Measurements from ENCODE around the gene VPS13D. TPM values are rescaled to one million over a fixed set of nuclear protein-coding genes. Genes with fewer than 3 reads are reported as not detected.

The VPS13D gene
- total and polyA plus RNA-seq, 4 donors, result 10.2 to 68.3 (median 12.6) TPM

DNA sequence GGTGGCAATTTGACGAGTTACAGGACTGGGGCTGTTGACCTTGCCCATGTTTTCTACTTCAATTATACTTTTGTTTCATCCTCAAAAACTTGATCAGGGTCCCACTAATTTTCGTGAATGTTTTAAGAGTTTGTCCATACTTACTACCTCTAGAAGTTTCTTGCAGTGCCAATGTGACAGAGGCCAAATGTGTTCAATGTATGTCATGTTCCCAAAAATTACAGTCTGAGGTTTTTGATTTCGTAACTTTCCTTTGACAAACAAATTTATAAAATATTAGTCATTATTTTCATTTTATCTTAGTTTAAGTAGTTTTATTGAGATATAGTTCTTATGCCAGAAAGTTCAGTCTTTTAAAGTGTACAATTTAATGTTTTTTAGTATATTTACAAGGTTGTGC lies 15.3 kb downstream of the VPS13D start:
- H3K36me3 ChIP-seq (ENCODE audit: control insufficient read depth in 4 of 4, insufficient read depth in 3 of 4, low read depth in 1 of 4, low read length in 3 of 4), result peaks cover 14 to 54% (median 42%) of the 10 kb centered on the region in 4 donors
- WGBS, result 79% methylated on average over 3 of the region's 3 CpGs

DNA sequence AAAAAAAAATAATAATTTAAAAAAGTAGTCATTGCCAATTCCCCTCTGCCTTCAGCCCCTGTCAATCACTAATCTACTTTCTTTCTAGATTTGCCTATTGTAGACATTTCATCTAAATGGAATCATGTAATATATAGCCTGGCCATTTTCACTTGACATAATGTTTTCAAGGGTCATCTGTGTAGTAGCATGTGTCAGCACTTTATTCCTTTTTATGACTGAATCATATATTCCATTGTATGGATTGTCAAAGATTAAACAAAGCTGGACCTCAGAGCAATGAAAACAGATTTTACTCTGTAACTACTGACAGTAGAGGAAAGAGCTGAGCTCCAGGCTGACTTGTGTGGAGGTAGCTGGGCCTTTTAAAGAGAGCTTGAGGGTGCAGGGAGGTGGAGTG lies 15.9 kb downstream of the VPS13D start:
- Histone ChIP-seq H3K27ac (ENCODE audit: low read depth in 1 of 2, low read length in 2 of 2) (no peak overlapping the region), H3K36me3 (ENCODE audit: control insufficient read depth in 4 of 4, insufficient read depth in 3 of 4, low read depth in 1 of 4, low read length in 3 of 4) (peaks cover 14 to 59% (median 48%) of the 10 kb centered on the region in 4 donors), H3K4me3 (ENCODE audit: low read depth in 1 of 3, low read length in 3 of 3) (no peak overlapping the region), H3K4me1 (ENCODE audit: control insufficient read depth in 4 of 4, insufficient read depth in 4 of 4, low read length in 3 of 4) (no peaks in the 10 kb centered on the region), H3K9me3 (ENCODE audit: control insufficient read depth in 4 of 4, low read length in 3 of 4) (no peaks in the 10 kb centered on the region), H3K27me3 (ENCODE audit: control insufficient read depth in 4 of 4, insufficient read depth in 4 of 4, low read length in 3 of 4) (no peaks in the 10 kb centered on the region), H3K9ac (ENCODE audit: low read depth in 1 of 2, low read length in 2 of 2) (no peak overlapping the region)
- DNase-seq (ENCODE audit: low spot score), result no peak
- TF ChIP-seq RAD21 (IDR thresholded peaks at IDR 0.05), result no peak
- TF ChIP-seq HNF4A (conservative IDR thresholded peaks at IDR 0.05), result no peak
- no peak for TF ChIP-seq NR2F2 (IDR thresholded peaks at IDR 0.05)
- TF ChIP-seq GABPA (IDR thresholded peaks at IDR 0.05 in 1 of 2, conservative IDR thresholded peaks at IDR 0.05 in 1 of 2), result no peak
- TF ChIP-seq, protein P1, sequence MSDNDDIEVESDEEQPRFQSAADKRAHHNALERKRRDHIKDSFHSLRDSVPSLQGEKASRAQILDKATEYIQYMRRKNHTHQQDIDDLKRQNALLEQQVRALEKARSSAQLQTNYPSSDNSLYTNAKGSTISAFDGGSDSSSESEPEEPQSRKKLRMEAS (IDR thresholded peaks at IDR 0.05), result no peak
- no peak for TF ChIP-seq TAF1 (conservative IDR thresholded peaks at IDR 0.05)
- TF ChIP-seq, protein P2, sequence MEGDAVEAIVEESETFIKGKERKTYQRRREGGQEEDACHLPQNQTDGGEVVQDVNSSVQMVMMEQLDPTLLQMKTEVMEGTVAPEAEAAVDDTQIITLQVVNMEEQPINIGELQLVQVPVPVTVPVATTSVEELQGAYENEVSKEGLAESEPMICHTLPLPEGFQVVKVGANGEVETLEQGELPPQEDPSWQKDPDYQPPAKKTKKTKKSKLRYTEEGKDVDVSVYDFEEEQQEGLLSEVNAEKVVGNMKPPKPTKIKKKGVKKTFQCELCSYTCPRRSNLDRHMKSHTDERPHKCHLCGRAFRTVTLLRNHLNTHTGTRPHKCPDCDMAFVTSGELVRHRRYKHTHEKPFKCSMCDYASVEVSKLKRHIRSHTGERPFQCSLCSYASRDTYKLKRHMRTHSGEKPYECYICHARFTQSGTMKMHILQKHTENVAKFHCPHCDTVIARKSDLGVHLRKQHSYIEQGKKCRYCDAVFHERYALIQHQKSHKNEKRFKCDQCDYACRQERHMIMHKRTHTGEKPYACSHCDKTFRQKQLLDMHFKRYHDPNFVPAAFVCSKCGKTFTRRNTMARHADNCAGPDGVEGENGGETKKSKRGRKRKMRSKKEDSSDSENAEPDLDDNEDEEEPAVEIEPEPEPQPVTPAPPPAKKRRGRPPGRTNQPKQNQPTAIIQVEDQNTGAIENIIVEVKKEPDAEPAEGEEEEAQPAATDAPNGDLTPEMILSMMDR (IDR thresholded peaks at IDR 0.05; ENCODE audit: low read depth, low read length, missing input control), result no peak
- TF ChIP-seq RXRA (IDR thresholded peaks at IDR 0.05), result no peak
- no peak for TF ChIP-seq JUND (IDR thresholded peaks at IDR 0.05)
- no peak for TF ChIP-seq FOXA1 (IDR thresholded peaks at IDR 0.05)
- no peak for TF ChIP-seq SP1 (IDR thresholded peaks at IDR 0.05)

More for the DNA sequence above, 15.3 kb downstream of the VPS13D start:
- DNase-seq (ENCODE audit: low spot score), result no peak
- Histone ChIP-seq H3K4me3 (ENCODE audit: low read depth in 1 of 3, low read length in 3 of 3) (no peak overlapping the region), H3K4me1 (ENCODE audit: control insufficient read depth in 4 of 4, insufficient read depth in 4 of 4, low read length in 3 of 4) (no peaks in the 10 kb centered on the region), H3K27me3 (ENCODE audit: control insufficient read depth in 4 of 4, insufficient read depth in 4 of 4, low read length in 3 of 4) (no peaks in the 10 kb centered on the region), H3K27ac (ENCODE audit: low read depth in 1 of 2, low read length in 2 of 2) (no peak overlapping the region), H3K9ac (ENCODE audit: low read depth in 1 of 2, low read length in 2 of 2) (no peak overlapping the region), H3K9me3 (ENCODE audit: control insufficient read depth in 4 of 4, low read length in 3 of 4) (no peaks in the 10 kb centered on the region)
- no peak for TF ChIP-seq NR2F2 (IDR thresholded peaks at IDR 0.05)
- TF ChIP-seq, protein P1 (IDR thresholded peaks at IDR 0.05), result no peak
- TF ChIP-seq HNF4G (IDR thresholded peaks at IDR 0.05), result no peak
- no peak for TF ChIP-seq YY1 (IDR thresholded peaks at IDR 0.05)
- TF ChIP-seq TAF1 (conservative IDR thresholded peaks at IDR 0.05), result no peak
- TF ChIP-seq, protein P3, sequence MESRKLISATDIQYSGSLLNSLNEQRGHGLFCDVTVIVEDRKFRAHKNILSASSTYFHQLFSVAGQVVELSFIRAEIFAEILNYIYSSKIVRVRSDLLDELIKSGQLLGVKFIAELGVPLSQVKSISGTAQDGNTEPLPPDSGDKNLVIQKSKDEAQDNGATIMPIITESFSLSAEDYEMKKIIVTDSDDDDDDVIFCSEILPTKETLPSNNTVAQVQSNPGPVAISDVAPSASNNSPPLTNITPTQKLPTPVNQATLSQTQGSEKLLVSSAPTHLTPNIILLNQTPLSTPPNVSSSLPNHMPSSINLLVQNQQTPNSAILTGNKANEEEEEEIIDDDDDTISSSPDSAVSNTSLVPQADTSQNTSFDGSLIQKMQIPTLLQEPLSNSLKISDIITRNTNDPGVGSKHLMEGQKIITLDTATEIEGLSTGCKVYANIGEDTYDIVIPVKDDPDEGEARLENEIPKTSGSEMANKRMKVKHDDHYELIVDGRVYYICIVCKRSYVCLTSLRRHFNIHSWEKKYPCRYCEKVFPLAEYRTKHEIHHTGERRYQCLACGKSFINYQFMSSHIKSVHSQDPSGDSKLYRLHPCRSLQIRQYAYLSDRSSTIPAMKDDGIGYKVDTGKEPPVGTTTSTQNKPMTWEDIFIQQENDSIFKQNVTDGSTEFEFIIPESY (IDR thresholded peaks at IDR 0.05), result no peak
- no peak for TF ChIP-seq RAD21 (IDR thresholded peaks at IDR 0.05)
- TF ChIP-seq, protein P2 (IDR thresholded peaks at IDR 0.05; ENCODE audit: low read depth, low read length, missing input control), result no peak
- no peak for TF ChIP-seq FOXA2 (IDR thresholded peaks at IDR 0.05)
- TF ChIP-seq EGR1 (IDR thresholded peaks at IDR 0.05; ENCODE audit: low read depth in 2 of 2), result no peak
- TF ChIP-seq HNF4A (conservative IDR thresholded peaks at IDR 0.05), result no peak
- TF ChIP-seq GABPA (IDR thresholded peaks at IDR 0.05 in 1 of 2, conservative IDR thresholded peaks at IDR 0.05 in 1 of 2), result no peak
- TF ChIP-seq RXRA (IDR thresholded peaks at IDR 0.05), result no peak
- no peak for TF ChIP-seq FOXA1 (IDR thresholded peaks at IDR 0.05)
- no peak for TF ChIP-seq JUND (IDR thresholded peaks at IDR 0.05)
- TF ChIP-seq SP1 (IDR thresholded peaks at IDR 0.05), result no peak
- TF ChIP-seq, protein P4, sequence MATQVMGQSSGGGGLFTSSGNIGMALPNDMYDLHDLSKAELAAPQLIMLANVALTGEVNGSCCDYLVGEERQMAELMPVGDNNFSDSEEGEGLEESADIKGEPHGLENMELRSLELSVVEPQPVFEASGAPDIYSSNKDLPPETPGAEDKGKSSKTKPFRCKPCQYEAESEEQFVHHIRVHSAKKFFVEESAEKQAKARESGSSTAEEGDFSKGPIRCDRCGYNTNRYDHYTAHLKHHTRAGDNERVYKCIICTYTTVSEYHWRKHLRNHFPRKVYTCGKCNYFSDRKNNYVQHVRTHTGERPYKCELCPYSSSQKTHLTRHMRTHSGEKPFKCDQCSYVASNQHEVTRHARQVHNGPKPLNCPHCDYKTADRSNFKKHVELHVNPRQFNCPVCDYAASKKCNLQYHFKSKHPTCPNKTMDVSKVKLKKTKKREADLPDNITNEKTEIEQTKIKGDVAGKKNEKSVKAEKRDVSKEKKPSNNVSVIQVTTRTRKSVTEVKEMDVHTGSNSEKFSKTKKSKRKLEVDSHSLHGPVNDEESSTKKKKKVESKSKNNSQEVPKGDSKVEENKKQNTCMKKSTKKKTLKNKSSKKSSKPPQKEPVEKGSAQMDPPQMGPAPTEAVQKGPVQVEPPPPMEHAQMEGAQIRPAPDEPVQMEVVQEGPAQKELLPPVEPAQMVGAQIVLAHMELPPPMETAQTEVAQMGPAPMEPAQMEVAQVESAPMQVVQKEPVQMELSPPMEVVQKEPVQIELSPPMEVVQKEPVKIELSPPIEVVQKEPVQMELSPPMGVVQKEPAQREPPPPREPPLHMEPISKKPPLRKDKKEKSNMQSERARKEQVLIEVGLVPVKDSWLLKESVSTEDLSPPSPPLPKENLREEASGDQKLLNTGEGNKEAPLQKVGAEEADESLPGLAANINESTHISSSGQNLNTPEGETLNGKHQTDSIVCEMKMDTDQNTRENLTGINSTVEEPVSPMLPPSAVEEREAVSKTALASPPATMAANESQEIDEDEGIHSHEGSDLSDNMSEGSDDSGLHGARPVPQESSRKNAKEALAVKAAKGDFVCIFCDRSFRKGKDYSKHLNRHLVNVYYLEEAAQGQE (IDR thresholded peaks at IDR 0.05), result no peak
- TF ChIP-seq, protein P5, sequence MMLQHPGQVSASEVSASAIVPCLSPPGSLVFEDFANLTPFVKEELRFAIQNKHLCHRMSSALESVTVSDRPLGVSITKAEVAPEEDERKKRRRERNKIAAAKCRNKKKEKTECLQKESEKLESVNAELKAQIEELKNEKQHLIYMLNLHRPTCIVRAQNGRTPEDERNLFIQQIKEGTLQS (IDR thresholded peaks at IDR 0.05), result no peak

Data from liver (tissue), 9 donors.